ENCODE data around the gene GIPC1.
"Not testable (repeated sequence)": the region's sequence is repeated elsewhere in the genome, so short reads cannot be mapped to it uniquely, and the experiment has no call there.

GIPC1 gene

GRCh38 chr19:14470031-14470876 is 25.7 kb downstream of the GIPC1 start:
- DNase-seq (ENCODE audit: low spot score) = no peak

DNA sequence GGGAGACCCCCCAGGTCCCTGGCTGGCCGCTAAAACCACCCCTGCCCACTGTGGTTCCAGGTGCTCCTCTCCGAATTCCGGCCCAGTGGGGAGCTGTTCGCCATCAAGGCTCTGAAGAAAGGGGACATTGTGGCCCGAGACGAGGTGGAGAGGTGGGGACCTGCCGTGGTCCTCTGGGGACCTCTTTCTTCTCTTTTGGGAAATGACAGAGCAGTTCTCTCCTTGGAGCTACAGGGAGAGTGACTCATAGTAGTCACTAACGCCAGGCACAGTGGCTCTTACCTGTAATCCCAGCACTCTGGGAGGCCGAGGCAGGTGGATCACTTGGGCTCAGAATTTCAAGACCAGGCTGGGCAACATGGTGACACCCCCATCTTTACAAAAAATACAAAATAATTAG is 28.1 kb downstream of the GIPC1 start:
- DNase-seq (ENCODE audit: low spot score) = no peak

- DNase-seq (ENCODE audit: low spot score) = no peak
Observed at GRCh38 chr19:14467391-14467790, 28.5 kb downstream of the GIPC1 start.

GRCh38 chr19:14463747-14464146 is 32.2 kb downstream of the GIPC1 start:
- DNase-seq (ENCODE audit: low spot score) = no peak

DNA sequence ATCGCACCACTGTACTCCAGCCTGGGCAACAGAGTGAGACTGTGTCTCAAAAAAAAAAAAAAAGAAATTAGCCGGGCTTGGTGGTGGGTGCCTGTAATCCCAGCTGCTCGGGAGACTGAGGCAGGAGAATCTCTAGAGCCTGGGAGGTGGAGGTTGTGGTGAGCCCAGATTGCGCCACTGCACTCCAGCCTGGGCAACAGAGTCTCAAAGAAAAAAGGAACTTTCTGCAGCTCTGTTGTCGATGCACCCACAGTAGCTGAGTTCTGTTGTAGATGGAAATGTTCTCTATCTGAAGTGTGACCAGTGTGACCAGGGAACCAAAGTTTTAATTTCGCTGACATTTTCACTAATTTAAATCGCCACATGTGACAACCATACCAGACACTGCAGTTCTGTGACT is 33.5 kb downstream of the GIPC1 start:
- DNase-seq (ENCODE audit: low spot score) = not testable (repeated sequence)

- DNase-seq (ENCODE audit: low spot score) = no peak
Observed at GRCh38 chr19:14460935-14461334, 35.0 kb downstream of the GIPC1 start.

DNA sequence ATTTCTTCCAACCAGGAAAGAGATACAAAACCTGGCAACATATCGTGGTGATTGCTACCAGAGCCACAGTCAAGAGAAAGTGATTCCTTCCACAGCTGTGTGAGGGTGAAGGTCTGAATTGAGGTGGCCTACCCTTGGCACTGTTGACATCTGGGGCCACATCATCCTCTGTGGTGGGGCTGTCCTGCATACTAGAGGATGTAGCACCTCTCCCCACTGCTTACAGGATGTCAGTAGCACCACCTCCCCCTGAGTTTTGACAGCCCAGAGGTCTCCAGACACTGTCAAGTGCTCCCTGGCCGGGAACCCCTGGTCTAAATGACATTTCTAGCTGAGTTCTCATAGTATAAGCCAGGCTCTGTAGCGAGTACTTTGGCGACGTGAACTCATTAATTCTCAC is 36.2 kb downstream of the GIPC1 start:
- DNase-seq (ENCODE audit: low spot score) = no peak

- not testable (repeated sequence) for DNase-seq (ENCODE audit: low spot score)
Observed at GRCh38 chr19:14452303-14452702, 43.6 kb downstream of the GIPC1 start.

DNA sequence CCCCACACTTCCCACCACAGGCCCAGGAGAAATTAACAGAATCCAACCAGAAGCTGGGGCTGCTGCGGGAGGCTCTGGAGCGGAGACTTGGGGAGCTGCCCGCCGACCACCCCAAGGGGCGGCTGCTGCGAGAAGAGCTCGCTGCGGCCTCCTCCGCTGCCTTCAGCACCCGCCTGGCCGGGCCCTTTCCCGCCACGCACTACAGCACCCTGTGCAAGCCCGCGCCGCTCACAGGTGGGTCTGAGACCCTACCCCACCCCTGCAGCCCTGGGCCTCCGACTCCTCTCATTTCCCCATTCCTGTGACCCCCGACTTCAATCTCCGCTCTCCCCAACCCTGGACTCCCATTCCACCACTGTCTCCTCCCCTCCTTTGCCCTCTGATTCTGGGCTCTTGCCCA is 45.1 kb downstream of the GIPC1 start:
- DNase-seq (ENCODE audit: low spot score) = no peak

- peak; percentile 66 for DNase-seq (ENCODE audit: low spot score)
Observed at GRCh38 chr19:14450168-14450874, 45.6 kb downstream of the GIPC1 start.

DNA sequence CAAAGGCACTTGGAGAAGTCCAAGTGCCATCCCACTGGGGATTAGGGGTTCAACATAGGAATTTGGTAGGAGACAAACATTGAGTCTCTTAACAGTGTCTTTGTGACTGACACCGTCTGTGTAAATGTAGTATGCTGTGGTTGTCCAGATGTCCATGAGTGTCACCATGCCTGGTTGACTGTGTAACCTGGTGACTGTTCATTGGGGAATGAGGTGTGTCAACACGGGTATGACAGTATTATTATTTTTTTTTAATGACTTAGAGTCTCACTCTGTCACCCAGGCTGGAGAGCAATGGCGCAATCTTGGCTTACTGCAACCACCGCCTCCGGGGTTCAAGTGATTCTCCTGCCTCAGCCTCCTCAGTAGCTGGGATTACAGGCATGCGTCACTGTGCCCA is 46.6 kb downstream of the GIPC1 start:
- DNase-seq (ENCODE audit: low spot score) = no peak

GRCh38 chr19:14446336-14447036 is 49.4 kb downstream of the GIPC1 start:
- no peak for DNase-seq (ENCODE audit: low spot score)

DNA sequence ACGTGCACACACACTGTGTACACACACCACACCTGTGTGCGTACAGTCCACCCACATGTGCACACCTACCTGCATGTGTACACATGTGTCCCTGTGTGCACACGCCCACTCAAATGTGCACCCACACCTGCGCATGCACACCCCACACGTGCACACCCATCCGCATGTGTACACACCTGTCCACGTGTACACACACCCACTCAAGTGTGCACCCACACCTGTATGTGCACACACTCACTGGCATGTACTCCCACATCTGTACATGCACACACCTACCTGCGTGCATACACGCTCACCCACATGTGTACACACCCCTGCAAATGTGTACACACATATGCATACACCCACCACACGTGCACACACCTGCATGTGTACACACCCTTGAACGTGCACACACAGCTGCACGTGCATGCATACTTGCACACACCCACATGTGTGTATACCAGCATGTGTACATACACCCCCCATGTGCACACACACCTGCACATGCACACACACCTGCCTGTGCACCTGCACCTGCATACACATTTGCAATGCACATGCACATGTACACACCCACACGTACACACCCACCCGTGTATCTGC is 52.2 kb downstream of the GIPC1 start:
- no peak for DNase-seq (ENCODE audit: low spot score)

DNA sequence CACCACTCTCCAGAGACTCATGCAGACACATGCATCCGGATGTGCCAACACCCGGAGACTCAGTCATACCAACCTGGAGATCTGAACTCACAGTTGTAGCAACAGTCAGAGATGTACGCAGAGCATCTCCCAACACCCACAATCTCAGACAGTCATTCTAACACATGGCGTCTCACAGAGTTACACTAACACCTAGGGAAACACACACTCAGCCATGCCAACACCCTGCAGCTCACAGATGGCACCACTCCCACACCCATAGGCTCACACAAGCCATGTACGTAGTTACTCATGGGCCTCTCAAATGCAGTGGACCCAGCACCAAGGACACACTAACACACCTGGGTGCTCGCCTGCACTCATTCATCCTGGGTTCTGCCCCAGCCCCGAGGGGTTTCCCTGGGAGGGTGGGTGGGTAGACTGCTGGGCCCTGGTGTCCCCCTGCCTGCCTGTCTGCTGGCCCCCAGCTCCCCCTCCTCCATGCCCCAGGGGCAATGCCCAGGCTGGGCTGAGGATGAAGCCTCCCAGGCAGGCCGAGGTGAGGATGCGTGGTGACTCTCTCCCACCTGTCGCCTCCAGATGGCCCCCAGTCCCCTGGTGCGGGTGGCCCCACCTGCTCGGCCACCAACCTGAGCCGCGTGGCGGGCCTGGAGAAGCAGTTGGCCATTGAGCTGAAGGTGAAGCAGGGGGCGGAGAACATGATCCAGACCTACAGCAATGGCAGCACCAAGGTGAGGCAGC is 52.9 kb downstream of the GIPC1 start:
- DNase-seq (ENCODE audit: low spot score) = no peak

GRCh38 chr19:14441041-14441938 is 54.6 kb downstream of the GIPC1 start:
- DNase-seq (ENCODE audit: low spot score) = no peak

GRCh38 chr19:14440049-14440448 is 55.9 kb downstream of the GIPC1 start:
- DNase-seq (ENCODE audit: low spot score) = no peak

DNA sequence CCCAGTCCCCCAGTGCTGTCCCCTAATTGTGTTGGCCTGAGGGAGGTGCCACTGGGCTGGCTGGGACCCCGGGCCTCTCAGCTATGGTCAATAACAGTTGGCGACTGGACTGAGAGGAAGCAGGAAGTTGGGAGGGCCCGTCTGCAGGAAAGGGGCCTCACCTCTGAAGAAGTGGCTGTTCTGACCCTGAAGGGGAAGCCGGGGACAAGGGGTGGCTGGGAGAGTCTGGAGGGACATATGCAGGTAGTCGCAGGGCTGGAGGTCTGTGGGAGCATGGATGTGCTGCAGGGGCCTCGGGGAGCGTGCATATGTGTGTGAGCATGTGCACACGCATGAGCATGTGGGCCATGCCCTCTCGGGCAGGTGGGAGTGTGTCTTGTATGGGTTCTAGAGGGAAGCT is 56.9 kb downstream of the GIPC1 start:
- DNase-seq (ENCODE audit: low spot score) = no peak

DNA sequence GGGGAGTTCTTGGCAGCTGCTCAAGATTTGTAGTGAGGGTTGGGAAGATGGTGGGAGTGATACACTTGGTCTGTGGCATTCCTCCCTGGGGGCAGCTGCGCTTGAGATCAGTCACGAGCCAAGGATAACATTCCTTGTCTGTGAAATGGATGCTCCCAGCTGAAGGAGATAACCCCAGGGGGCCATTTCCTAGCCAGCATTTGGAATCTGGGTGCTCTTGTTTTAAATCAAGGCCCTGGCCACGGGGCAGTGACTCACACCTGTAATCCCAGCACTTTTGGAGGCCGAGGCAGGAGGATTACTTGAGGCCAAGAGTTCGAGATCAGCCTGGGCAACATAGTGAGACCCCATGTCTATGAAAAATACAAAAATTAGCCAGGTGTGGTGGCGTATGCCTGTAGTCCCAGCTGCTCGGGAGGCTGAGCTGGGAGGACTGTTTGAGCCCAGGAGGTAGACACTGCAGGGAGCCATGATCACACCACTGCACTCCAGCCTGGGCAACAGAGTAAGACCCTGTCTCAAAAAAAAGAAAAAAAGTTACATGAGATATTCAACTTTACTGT is 58.3 kb downstream of the GIPC1 start:
- no peak for DNase-seq (ENCODE audit: low spot score)

GRCh38 chr19:14435320-14436050 is 60.4 kb downstream of the GIPC1 start:
- no peak for DNase-seq (ENCODE audit: low spot score)

All from kidney capillary endothelial cell (primary cell).